HepG2 (cell line): ENCODE measurements around the gene TSSK3. TPM values are rescaled to one million over a fixed set of nuclear protein-coding genes. Genes with fewer than 3 reads are reported as not detected.

Experiments used
- EP300 ChIP-seq, 3 experiments: sonication (generic) in 1 of 3; formaldehyde crosslinking in 1 of 3; IDR thresholded peaks; 2 replicates each; pipeline versions ENCODE4 v1.5.1 to v1.6.1; 2011 to 2020; ENCODE audit warnings: low read depth in 2 of 3, low read length in 2 of 3, borderline replicate concordance in 1 of 3, improper control_type of control experiment in 1 of 3, mild to moderate bottlenecking in 1 of 3, missing genetic modification reagents in 1 of 3, moderate library complexity in 1 of 3
- GATAD2A ChIP-seq: IDR thresholded peaks from 2 replicates; pipeline ENCODE4 v1.6.1; 2016
- GLI4 ChIP-seq: sonication (generic); formaldehyde crosslinking; IDR thresholded peaks from 2 replicates; pipeline ENCODE4 v1.5.1; 2020; ENCODE audit warnings: missing genetic modification reagents, mild to moderate bottlenecking, moderate library complexity, borderline replicate concordance
- HNRNPL ChIP-seq: fragments of 200-400 bp; formaldehyde crosslinking; IDR thresholded peaks from 2 replicates; pipeline ENCODE4 v1.6.1; 2017; ENCODE audit warnings: mild to moderate bottlenecking, low read depth, low read length
- MAZ ChIP-seq, 2 experiments: sonication (generic) in 1 of 2; formaldehyde crosslinking in 1 of 2; IDR thresholded peaks; 2 replicates each; pipeline versions ENCODE4 v1.5.0 to v1.6.1; 2012 to 2020; ENCODE audit warnings: low read depth in 2 of 2, mild to moderate bottlenecking in 2 of 2, borderline replicate concordance in 1 of 2, improper control_type of control experiment in 1 of 2, low read length in 1 of 2, missing genetic modification reagents in 1 of 2, moderate library complexity in 1 of 2
- MBD4 ChIP-seq: IDR thresholded peaks from 2 replicates; pipeline ENCODE4 v1.6.1; 2012; ENCODE audit warnings: low read length, inconsistent platforms, borderline replicate concordance
- RARA ChIP-seq: IDR thresholded peaks from 2 replicates; pipeline ENCODE4 v1.6.1; 2016; ENCODE audit warnings: missing genetic modification reagents, missing compliant biosample characterization
- REXO4 ChIP-seq: sonication (generic); formaldehyde crosslinking; IDR thresholded peaks from 2 replicates; pipeline ENCODE4 v1.8.0; 2022; ENCODE audit warnings: missing genetic modification reagents, mild to moderate bottlenecking, borderline replicate concordance
- RFX3 ChIP-seq: IDR thresholded peaks from 2 replicates; pipeline ENCODE4 v1.6.1; 2016; ENCODE audit warnings: missing biosample characterization, missing genetic modification reagents
- SALL1 ChIP-seq: sonication (generic); formaldehyde crosslinking; IDR thresholded peaks from 2 replicates; pipeline ENCODE4 v1.8.0; 2022; ENCODE audit warnings: mild to moderate bottlenecking, missing genetic modification reagents
- SIX4 ChIP-seq: sonication (generic); formaldehyde crosslinking; IDR thresholded peaks from 2 replicates; pipeline ENCODE4 v1.4.0; 2020; ENCODE audit warnings: missing genetic modification reagents
- SMC3 ChIP-seq: IDR thresholded peaks from 2 replicates; pipeline ENCODE4 v1.6.1; 2011; ENCODE audit warnings: low read length, improper control_type of control experiment
- TARDBP ChIP-seq: sonication (generic); formaldehyde crosslinking; IDR thresholded peaks from 2 replicates; pipeline ENCODE4 v1.8.0; 2022; ENCODE audit warnings: mild to moderate bottlenecking, missing genetic modification reagents
- YY1 ChIP-seq: IDR thresholded peaks from 2 replicates; pipeline ENCODE4 v1.6.1; 2011; ENCODE audit warnings: low read length, low read depth, moderate library complexity, mild to moderate bottlenecking; ENCODE audit not compliant: insufficient read depth, insufficient replicate concordance
- ZFP41 ChIP-seq: sonication (generic); formaldehyde crosslinking; IDR thresholded peaks from 2 replicates; pipeline ENCODE4 v1.4.0; 2020; ENCODE audit warnings: mild to moderate bottlenecking, missing genetic modification reagents, borderline replicate concordance
- ZFY ChIP-seq: sonication (generic); formaldehyde crosslinking; IDR thresholded peaks from 2 replicates; pipeline ENCODE4 v1.4.0; 2020; ENCODE audit warnings: missing genetic modification reagents
- ZNF331 ChIP-seq: sonication (generic); formaldehyde crosslinking; IDR thresholded peaks from 2 replicates; pipeline ENCODE4 v1.4.0; 2020; ENCODE audit warnings: missing genetic modification reagents
- ZNF446 ChIP-seq: sonication (generic); formaldehyde crosslinking; IDR thresholded peaks from 2 replicates; pipeline ENCODE4 v1.5.0; 2020; ENCODE audit warnings: mild to moderate bottlenecking, missing genetic modification reagents
- ZNF614 ChIP-seq: IDR thresholded peaks from 2 replicates; pipeline ENCODE4 v1.6.1; 2018; ENCODE audit warnings: missing biosample characterization, missing genetic modification reagents, inconsistent platforms, borderline replicate concordance
- ZNF720 ChIP-seq: sonication (generic); formaldehyde crosslinking; IDR thresholded peaks from 2 replicates; pipeline ENCODE4 v1.4.0; 2020; ENCODE audit warnings: missing genetic modification reagents
- polyA plus RNA-seq, 8 experiments: library from polyadenylated mRNA; depleted of rRNA in 3 of 8; stranded (reverse) in 7 of 8; unstranded in 1 of 8; fragments of >200 nt; fragmentation: Illumina TruSeq in 4 of 8; extraction: Trizol in 4 of 8; gene quantifications; 2 replicates each; pipeline versions ENCODE4 v1.2.1 to v1.2.3, GENCODE V29; 2011 to 2016; ENCODE audit warnings: low read depth in 4 of 8, missing spikeins in 1 of 8, mixed read lengths in 1 of 8; ENCODE audit not compliant: insufficient read depth in 1 of 8
- total RNA-seq, 5 experiments: library from RNA; depleted of rRNA; stranded (reverse); fragments of >200 nt; fragmentation: Illumina TruSeq; extraction: Trizol; gene quantifications; 2 replicates each; pipeline ENCODE4 v1.2.3, GENCODE V29; 2016; ENCODE audit warnings: low read depth in 1 of 5
- TF ChIP-seq, protein P1 (sequence below): sonication (generic); formaldehyde crosslinking; IDR thresholded peaks from 2 replicates; pipeline ENCODE4 v1.8.0; 2022; ENCODE audit warnings: missing genetic modification reagents, mild to moderate bottlenecking, moderate library complexity, borderline replicate concordance
- TF ChIP-seq, protein P2 (sequence below): sonication (generic); formaldehyde crosslinking; IDR thresholded peaks from 2 replicates; pipeline ENCODE4 v1.8.1; 2023; ENCODE audit warnings: mild to moderate bottlenecking, moderate library complexity, missing genetic modification reagents
- TF ChIP-seq, protein P3 (sequence below): sonication (generic); formaldehyde crosslinking; IDR thresholded peaks from 2 replicates; pipeline ENCODE4 v1.5.0; 2020; ENCODE audit warnings: missing genetic modification reagents, mild to moderate bottlenecking, borderline replicate concordance
- TF ChIP-seq, protein P4 (sequence below): sonication (generic); formaldehyde crosslinking; IDR thresholded peaks from 2 replicates; pipeline ENCODE4 v1.4.0; 2020; ENCODE audit warnings: missing genetic modification reagents

Gene TSSK3
- total and polyA plus RNA-seq, 2 of the 13 experiments (the other 11 are each of a cell fraction or from before 2014, with no cell fraction given) = 1.0 to 1.1 TPM

DNA sequence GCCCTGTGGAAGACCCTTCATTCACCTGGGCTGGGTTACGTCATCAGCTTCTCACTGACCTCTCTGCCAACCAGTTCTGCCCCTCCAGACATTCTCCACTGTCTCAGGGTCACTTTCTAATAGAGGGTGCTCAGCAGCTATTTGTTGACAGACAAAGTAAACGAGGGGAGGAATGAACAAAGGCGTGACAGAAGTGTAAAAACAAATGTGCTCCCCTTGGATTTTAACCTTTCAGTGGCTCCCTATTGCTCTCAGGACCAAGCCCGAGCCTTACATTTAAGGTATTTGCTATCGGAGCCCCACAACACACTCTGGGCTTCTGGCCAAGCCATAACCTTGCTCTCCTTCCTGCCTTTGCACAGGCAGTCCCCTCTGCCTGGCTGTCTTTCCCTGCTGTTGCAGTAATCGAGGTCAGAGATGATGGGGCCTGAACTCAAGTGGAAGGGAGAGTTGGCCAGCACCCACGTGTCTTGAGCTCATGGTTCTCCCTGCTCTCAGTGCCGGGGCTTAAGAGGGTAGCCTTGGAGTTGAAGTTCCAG is 17.0 kb upstream of the TSSK3 start (continued):
- TF ChIP-seq EP300 (IDR thresholded peaks at IDR 0.05; ENCODE audit: low read depth in 2 of 2, low read length in 2 of 2) (peak in 1 of 2 experiments; percentile 5; a peak in 1 of 4 replicates), EP300 (CRISPR knock-in tag; IDR thresholded peaks at IDR 0.05; ENCODE audit: borderline replicate concordance) (no peak), MAZ (IDR thresholded peaks at IDR 0.05; ENCODE audit: borderline replicate concordance, low read depth, low read length) (no peak), MAZ (CRISPR knock-in tag; IDR thresholded peaks at IDR 0.05; ENCODE audit: low read depth) (peak; percentile 22; the same call in 1 of the 2 replicates), ZNF614 (CRISPR knock-in tag) (peak; percentile 33; the same call in 1 of the 2 replicates), RARA (CRISPR knock-in tag) (peak; percentile 75), SALL1 (CRISPR knock-in tag) (peak; percentile 59; the same call in 1 of the 2 replicates), RFX3 (no peak), ZNF720 (CRISPR knock-in tag) (no peak), YY1 (no peak), SIX4 (CRISPR knock-in tag) (no peak), MBD4 (no peak), ZFP41 (CRISPR knock-in tag) (no peak), ZFY (CRISPR knock-in tag) (peak; percentile 53; the same call in 1 of the 2 replicates), ZNF446 (no peak), ZNF331 (CRISPR knock-in tag) (peak; percentile 47; the same call in 1 of the 2 replicates), HNRNPL (no peak), REXO4 (CRISPR knock-in tag) (no peak), TARDBP (peak; percentile 24; the same call in 1 of the 2 replicates), GATAD2A (CRISPR knock-in tag) (peak; percentile 68), SMC3 (0 out of 2 replicates have a peak, but pooled peaks have one; percentile 4), GLI4 (CRISPR knock-in tag) (no peak)
- TF ChIP-seq, protein P1, sequence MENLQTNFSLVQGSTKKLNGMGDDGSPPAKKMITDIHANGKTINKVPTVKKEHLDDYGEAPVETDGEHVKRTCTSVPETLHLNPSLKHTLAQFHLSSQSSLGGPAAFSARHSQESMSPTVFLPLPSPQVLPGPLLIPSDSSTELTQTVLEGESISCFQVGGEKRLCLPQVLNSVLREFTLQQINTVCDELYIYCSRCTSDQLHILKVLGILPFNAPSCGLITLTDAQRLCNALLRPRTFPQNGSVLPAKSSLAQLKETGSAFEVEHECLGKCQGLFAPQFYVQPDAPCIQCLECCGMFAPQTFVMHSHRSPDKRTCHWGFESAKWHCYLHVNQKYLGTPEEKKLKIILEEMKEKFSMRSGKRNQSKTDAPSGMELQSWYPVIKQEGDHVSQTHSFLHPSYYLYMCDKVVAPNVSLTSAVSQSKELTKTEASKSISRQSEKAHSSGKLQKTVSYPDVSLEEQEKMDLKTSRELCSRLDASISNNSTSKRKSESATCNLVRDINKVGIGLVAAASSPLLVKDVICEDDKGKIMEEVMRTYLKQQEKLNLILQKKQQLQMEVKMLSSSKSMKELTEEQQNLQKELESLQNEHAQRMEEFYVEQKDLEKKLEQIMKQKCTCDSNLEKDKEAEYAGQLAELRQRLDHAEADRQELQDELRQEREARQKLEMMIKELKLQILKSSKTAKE (CRISPR knock-in tag) = peak; percentile 73; the same call in 1 of the 2 replicates
- TF ChIP-seq, protein P2, sequence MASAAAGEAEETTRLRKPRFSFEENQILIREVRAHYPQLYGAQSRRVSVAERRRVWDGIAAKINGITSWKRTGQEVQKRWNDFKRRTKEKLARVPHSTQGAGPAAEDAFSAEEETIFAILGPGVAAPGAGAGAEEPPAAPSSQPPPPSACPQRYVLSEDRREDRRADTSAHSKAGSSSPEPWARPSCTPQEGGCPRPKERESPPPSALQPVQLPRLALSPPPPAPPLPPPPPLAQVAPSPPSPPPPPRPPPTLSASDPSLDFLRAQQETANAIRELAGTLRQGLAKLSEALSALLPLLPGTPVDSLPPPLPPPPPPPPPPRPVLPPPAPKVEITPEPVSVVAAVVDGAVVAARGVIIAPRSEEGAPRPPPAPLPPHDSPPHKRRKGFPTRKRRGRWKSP (CRISPR knock-in tag) = no peak
- TF ChIP-seq, protein P3, sequence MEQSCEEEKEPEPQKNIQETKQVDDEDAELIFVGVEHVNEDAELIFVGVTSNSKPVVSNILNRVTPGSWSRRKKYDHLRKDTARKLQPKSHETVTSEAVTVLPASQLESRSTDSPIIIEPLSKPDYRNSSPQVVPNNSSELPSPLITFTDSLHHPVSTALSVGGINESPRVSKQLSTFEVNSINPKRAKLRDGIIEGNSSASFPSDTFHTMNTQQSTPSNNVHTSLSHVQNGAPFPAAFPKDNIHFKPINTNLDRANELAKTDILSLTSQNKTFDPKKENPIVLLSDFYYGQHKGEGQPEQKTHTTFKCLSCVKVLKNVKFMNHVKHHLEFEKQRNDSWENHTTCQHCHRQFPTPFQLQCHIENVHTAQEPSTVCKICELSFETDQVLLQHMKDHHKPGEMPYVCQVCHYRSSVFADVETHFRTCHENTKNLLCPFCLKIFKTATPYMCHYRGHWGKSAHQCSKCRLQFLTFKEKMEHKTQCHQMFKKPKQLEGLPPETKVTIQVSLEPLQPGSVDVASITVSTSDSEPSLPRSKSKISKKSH = no peak
- TF ChIP-seq, protein P4, sequence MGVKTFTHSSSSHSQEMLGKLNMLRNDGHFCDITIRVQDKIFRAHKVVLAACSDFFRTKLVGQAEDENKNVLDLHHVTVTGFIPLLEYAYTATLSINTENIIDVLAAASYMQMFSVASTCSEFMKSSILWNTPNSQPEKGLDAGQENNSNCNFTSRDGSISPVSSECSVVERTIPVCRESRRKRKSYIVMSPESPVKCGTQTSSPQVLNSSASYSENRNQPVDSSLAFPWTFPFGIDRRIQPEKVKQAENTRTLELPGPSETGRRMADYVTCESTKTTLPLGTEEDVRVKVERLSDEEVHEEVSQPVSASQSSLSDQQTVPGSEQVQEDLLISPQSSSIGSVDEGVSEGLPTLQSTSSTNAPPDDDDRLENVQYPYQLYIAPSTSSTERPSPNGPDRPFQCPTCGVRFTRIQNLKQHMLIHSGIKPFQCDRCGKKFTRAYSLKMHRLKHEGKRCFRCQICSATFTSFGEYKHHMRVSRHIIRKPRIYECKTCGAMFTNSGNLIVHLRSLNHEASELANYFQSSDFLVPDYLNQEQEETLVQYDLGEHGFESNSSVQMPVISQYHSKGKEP (CRISPR knock-in tag) = no peak
